GM18951 (cell line): ENCODE results near the gene GASK1B.

Experiments used
- POLR2A ChIP-seq: IDR thresholded peaks from 4 replicates; pipeline ENCODE4 v1.6.1; 2011; ENCODE audit warnings: mild to moderate bottlenecking; ENCODE audit not compliant: insufficient read length, insufficient read depth; ENCODE audit errors: extremely low read depth
- in situ Hi-C: fragments of 300-500 bp; cut with MboI; formaldehyde crosslinking; loops from one replicate; pipeline ENCODE4 v1.12.0; 2022; ENCODE audit warnings: low sequenced_read_pairs, mixed read lengths, inconsistent platforms; ENCODE audit not compliant: unreplicated experiment

GASK1B gene

GRCh38 chr4:158155656-158156356, 17.0 kb downstream of the GASK1B start:
- TF ChIP-seq POLR2A: no peak
- in situ Hi-C loops: no loop called here

- in situ Hi-C loops: no loop called here
- no peak for TF ChIP-seq POLR2A
These were observed 25.7 kb downstream of the GASK1B start for GRCh38 chr4:158147151-158147550.

GRCh38 chr4:158146736-158147135, 26.1 kb downstream of the GASK1B start:
- TF ChIP-seq POLR2A: no peak

GRCh38 chr4:158139086-158139485, 33.7 kb downstream of the GASK1B start:
- TF ChIP-seq POLR2A: no peak
- in situ Hi-C loops: no loop called here

More at GRCh38 chr4:158146736-158147135, 26.1 kb downstream of the GASK1B start:
- in situ Hi-C loops: no loop called here

- TF ChIP-seq POLR2A: no peak
- in situ Hi-C loops: no loop called here
These were observed 38.6 kb downstream of the GASK1B start for GRCh38 chr4:158134222-158134621.

GRCh38 chr4:158133551-158133950, 39.3 kb downstream of the GASK1B start:
- in situ Hi-C loops: no loop called here
- TF ChIP-seq POLR2A: no peak

GRCh38 chr4:158131027-158131426, 41.8 kb downstream of the GASK1B start:
- no peak for TF ChIP-seq POLR2A
- in situ Hi-C loops: no loop called here

- TF ChIP-seq POLR2A: no peak
- in situ Hi-C loops: no loop called here
These were observed 42.6 kb downstream of the GASK1B start for GRCh38 chr4:158130204-158130603.

- in situ Hi-C loops: no loop called here
- TF ChIP-seq POLR2A: no peak
These were observed 43.1 kb downstream of the GASK1B start for GRCh38 chr4:158129694-158130093.

GRCh38 chr4:158128540-158128939, 44.3 kb downstream of the GASK1B start:
- TF ChIP-seq POLR2A: no peak
- in situ Hi-C loops: no loop called here

GRCh38 chr4:158125310-158125709, 47.5 kb downstream of the GASK1B start:
- in situ Hi-C loops: no loop called here
- no peak for TF ChIP-seq POLR2A
